Measurements from ENCODE around the gene SYCE3. TPM values are rescaled to one million over a fixed set of nuclear protein-coding genes. Genes with fewer than 3 reads are reported as not detected.
A peak's percentile ranks its signal among the peaks of the same experiment; 100 is the strongest.

SYCE3 gene
- total and polyA plus RNA-seq, 9 of the 15 experiments (the other 6 are each of a cell fraction or from before 2014, with no cell fraction given): 0.56 TPM; not detected in 8

DNA sequence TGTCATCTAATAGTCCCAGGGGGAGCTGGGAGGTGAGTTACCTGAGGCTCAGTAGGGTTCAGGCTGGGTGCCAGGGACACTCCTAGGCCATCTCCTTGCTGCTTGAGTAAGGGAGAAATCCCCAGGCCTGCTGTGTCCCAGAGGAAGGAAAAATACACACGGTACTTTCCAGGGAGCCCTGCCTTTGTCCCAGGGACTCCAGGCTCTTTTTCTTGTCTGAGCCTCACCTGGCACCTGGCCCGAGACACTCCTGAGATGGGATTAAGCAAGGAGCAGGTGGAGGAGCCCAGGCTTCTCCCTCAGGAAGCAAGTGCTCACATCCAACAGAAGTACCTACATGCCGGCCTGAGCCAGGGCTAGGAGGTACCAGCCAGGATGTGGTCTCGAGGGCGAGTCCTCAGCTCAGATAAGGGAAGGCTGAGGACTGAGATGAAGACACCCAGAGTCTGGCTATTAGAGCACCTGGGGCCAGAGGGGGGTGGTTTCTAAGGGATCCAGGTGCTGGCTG lies 17.9 kb downstream of the SYCE3 start (continued):
- TF ChIP-seq SFPQ (IDR thresholded peaks at IDR 0.05; ENCODE audit: low read depth, low read length): no peak
- no peak for TF ChIP-seq ZNF121 (CRISPR knock-in tag; conservative IDR thresholded peaks at IDR 0.05)
- no peak for TF ChIP-seq CTCFL (IDR thresholded peaks at IDR 0.05; ENCODE audit: borderline replicate concordance, insufficient read depth, low read depth, low read length, poor library complexity, severe bottlenecking)
- no peak for TF ChIP-seq ZNF316 (IDR thresholded peaks at IDR 0.05)
- TF ChIP-seq WHSC1 (IDR thresholded peaks at IDR 0.05; ENCODE audit: low read length): no peak
- TF ChIP-seq, protein P1, sequence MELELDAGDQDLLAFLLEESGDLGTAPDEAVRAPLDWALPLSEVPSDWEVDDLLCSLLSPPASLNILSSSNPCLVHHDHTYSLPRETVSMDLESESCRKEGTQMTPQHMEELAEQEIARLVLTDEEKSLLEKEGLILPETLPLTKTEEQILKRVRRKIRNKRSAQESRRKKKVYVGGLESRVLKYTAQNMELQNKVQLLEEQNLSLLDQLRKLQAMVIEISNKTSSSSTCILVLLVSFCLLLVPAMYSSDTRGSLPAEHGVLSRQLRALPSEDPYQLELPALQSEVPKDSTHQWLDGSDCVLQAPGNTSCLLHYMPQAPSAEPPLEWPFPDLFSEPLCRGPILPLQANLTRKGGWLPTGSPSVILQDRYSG (tag; conservative IDR thresholded peaks at IDR 0.05; ENCODE audit: low read depth): no peak
- no peak for TF ChIP-seq TFE3 (CRISPR knock-in tag; IDR thresholded peaks at IDR 0.05)
- 0 out of 4 replicates have a peak, but pooled peaks of 1 of the 2 experiments have one; percentile 11 for TF ChIP-seq ZNF639 (CRISPR knock-in tag; conservative IDR thresholded peaks at IDR 0.05 in 1 of 2, IDR thresholded peaks at IDR 0.05 in 1 of 2)
- no peak for TF ChIP-seq ZNF143 (CRISPR knock-in tag; IDR thresholded peaks at IDR 0.05)
- TF ChIP-seq CC2D1A (IDR thresholded peaks at IDR 0.05): peak; percentile 46; the same call in 1 of the 2 replicates
- TF ChIP-seq SLC30A9 (CRISPR knock-in tag; IDR thresholded peaks at IDR 0.05): no peak
- TF ChIP-seq, protein P2, sequence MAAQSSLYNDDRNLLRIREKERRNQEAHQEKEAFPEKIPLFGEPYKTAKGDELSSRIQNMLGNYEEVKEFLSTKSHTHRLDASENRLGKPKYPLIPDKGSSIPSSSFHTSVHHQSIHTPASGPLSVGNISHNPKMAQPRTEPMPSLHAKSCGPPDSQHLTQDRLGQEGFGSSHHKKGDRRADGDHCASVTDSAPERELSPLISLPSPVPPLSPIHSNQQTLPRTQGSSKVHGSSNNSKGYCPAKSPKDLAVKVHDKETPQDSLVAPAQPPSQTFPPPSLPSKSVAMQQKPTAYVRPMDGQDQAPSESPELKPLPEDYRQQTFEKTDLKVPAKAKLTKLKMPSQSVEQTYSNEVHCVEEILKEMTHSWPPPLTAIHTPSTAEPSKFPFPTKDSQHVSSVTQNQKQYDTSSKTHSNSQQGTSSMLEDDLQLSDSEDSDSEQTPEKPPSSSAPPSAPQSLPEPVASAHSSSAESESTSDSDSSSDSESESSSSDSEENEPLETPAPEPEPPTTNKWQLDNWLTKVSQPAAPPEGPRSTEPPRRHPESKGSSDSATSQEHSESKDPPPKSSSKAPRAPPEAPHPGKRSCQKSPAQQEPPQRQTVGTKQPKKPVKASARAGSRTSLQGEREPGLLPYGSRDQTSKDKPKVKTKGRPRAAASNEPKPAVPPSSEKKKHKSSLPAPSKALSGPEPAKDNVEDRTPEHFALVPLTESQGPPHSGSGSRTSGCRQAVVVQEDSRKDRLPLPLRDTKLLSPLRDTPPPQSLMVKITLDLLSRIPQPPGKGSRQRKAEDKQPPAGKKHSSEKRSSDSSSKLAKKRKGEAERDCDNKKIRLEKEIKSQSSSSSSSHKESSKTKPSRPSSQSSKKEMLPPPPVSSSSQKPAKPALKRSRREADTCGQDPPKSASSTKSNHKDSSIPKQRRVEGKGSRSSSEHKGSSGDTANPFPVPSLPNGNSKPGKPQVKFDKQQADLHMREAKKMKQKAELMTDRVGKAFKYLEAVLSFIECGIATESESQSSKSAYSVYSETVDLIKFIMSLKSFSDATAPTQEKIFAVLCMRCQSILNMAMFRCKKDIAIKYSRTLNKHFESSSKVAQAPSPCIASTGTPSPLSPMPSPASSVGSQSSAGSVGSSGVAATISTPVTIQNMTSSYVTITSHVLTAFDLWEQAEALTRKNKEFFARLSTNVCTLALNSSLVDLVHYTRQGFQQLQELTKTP (IDR thresholded peaks at IDR 0.05; ENCODE audit: low read depth in 1 of 2, partially characterized antibody in 2 of 2): no peak
- no peak for TF ChIP-seq ZNF583 (CRISPR knock-in tag; IDR thresholded peaks at IDR 0.05)

Data from K562 (cell line).